NOMO-1 treated with dmso at 0.1 percent for 144 hours (cell line): ENCODE results near the gene CROCC2.

Experiments
- DNase-seq: peaks from one replicate; lab custom pipeline; 2025; ENCODE audit not compliant: unreplicated experiment; lab: John Stamatoyannopoulos, UW

The CROCC2 gene

DNA sequence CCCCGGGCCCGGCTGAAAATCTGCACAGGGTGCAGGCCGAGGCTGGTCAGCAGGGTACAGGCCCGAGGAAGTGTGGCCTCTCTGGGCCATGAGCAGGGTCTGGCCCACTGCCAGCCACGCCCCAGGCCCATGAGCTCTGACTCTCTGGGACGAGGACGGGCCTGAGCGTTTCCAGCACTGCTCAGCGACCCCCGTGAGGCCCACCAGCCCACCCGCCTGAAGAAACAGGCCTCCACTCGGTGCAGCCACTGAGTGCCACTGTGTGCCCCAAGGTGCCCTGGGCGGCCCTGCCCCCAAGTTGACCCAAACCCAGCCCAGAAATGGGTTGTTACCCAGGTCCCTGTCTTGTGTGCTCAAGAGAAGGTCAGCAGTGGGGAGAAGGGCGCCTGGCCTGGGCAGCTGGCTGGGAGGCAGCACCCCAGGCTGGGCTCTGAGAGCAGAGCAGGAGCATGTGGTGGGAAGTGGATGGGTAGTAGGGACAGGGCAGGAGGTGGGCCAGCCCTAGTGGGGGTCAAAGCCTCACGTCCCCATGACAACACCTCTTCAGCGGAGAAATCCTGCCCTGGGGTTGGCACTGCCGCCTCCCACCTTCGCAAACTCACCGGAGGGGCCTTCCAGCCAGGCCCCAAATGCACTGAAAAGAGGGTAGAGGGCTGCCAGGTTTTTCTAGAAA lies 90.2 kb downstream of the CROCC2 start:
- DNase-seq: no peak

DNA sequence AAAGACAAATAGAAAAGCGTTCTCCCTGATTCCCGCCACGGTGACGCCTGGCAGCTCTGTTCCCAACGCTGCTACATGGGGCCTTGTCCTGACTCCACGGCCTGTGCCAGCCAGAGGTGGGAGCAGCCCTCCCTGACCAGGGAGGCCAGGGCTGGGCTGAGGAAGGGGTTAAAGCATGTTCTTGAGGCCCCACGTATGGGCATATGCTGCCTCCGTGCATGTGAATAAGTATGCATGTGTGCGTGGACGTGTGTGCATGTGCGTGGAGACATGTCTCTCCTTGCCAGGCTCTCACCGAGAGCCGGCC lies 90.7 kb downstream of the CROCC2 start:
- DNase-seq: no peak

DNA sequence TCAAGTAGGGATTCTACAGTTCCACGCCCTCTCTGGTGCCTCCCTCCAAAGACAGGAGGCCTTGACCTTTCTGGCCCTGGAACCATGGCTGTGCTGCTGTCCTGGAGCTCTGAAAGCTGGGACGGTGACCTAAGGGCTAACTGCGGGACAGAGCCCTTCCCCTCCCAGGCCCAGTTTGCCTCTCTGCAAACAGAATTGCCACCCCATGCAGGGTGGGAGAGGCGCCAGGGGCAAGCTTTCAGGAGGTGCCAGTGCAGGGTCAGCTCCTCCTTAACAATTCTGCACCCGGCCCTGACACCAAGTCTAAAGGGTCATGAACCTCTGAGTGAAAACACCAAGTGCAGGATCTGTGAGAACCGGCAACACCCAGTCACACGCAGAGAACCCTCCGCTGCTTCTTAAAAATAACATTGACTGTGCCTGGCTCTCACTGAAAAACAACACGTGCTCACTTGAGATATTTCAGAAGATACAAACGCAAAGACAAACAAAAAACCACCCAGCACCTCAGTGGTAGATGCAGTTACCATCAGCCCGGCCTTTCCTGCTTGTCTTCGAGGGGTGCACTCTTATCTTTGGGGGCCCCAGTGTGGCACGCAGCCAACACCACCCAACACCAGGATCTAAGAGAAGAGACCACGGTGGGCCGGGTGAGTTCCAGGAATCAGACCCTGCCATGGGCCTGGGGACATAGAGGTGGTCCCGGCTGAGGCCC lies 91.2 kb downstream of the CROCC2 start:
- no peak for DNase-seq

DNA sequence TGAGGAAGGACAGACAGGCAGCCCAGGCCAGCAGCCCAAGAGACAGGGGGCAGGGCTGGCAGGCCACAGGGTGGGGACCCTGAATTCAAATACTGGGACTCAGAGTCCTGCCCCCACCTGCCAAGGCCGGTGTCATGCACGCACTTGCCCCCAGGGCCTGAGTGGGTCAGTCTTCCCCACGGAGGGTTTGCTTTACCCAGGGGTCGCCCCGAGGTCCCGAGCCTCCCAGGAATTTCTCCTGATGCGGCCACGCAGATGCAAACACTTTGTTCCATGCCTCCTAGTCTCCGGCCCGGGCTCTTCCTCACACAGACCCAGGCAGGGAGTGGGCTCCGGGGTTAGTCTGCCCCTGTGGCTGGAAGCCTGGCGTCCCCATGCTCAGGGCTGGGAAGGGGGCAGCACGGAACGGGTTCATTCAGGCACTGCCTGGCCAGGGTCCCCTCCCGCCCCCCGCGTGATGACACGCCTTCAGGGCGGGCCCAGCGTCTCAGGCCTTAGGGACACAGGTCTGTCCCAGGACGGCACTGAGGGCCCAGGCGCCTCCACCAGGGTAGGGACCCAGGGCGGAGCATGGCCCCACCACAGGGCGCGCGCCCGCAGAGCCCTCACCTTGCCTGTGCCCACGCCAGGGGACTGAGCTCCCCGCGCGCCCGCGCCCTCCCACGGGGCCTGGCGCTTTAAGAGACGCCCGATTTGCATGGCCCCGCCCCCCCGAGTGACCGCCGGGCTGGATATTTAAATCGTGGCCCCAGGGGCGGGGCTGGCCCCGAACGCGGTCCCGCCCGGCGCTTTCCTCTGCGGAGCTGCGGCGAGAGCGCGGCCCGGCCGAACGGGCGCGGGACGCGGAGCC lies 91.9 kb downstream of the CROCC2 start, which contains the start of gene SNED1:
Gene SNED1, plus strand, starts transcription at position 763 of the 850 bp plus-strand sequence. CDS start 220 bp downstream, outside the sequence.
- DNase-seq: peak; percentile 71

DNA sequence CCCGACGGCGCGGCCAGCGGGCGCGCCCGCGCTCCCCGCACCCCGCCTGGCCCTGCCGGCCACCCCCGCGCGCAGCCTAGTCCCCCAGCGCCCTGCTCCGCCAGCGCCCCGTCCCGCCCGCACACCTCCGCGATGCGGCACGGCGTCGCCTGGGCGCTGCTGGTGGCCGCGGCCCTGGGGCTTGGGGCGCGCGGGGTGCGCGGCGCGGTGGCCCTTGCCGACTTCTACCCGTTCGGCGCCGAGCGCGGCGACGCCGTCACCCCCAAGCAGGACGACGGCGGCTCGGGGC lies 92.5 kb downstream of the CROCC2 start:
- no peak for DNase-seq

DNA sequence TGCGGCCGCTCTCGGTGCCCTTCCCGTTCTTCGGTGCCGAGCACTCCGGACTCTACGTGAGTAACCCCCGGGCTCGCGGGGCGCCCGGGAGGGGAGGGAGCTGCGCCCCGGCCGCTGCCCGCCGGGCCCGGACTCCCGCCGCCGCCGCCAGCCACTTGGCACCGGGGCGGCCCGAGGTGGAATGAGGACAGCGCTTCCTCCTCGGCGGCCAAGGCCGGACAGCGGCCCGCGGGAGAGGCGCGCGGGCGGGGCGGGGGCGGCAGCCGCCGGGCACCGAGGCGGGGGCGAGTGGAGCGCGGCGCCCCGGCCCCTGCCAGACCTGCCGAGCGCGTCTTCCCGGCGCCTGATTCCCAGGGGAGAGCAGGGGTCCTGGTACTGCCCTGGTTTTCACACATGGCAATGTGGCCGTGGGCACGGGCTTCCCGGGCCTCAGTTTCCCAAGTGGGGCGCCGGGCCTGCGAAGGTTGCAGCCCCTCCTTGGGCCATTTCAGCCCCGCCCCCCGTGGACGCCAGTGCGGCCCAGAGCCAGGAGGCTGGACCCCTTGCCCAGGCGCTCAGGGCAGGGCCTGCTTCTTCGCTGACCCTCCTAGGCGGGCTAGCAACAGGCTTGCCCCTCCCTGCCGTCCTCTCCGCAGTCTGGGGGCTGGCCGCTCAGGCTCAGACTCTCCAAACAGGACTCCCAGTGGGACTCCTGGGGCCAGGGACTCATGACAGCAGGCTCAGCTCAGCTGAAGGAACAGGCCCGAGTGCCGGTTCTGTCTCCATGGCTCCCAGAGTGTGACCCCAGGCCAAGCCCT lies 93.1 kb downstream of the CROCC2 start:
- no peak for DNase-seq

DNA sequence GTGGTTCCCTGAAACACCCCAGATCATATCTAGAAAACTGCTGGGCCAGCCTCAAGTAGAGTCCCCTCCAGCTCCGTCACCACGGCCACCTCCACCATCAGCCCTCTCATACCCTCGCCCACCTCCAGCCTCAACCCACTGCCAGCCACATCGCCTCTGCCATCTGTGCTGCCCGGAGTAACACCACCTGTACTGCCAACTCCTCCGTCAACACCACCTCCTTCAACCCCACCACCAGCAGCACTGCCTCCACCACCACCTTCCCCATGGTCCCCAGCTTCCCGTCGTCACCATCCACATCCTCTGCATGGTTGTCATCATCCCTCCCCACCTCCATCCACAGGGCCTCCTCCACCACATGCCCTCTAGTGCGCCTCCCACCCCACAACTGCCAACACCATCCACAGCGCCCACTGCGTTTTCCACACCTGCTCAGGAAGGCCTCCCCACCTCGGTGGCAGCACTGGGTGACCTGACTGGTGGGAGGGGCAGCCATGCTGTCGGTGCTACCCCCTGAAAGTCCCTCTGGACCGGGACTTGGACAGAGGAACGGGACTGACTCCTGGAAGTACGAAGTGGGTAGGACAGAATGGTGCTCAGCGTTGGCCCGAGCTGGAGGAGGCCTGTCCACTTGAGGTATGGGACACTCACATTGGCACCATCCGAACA lies 93.9 kb downstream of the CROCC2 start:
- DNase-seq: no peak

DNA sequence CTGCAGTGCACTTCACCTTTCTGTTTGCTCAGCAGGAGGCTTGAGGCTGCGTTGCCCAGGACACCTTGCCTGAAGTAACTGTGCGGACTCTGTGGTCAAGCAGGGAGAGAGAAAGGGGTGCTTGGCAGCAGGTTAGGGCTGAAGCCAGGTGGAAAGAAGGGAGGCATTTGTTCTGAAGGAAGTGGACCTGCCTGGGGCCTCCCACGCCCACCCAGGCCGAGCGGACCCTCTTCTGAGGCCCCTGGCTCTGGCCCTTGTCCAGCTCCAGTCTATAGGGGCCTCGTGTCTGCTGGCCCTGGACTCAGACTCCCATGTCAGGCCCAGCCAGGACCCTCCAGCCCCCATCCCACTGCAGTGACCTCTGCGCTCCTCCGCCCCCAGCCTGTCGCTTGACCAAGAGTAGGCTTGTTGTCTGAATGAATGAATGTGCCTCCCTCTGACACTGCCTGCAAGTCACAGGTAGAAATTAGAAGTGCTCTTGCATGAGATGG lies 94.7 kb downstream of the CROCC2 start:
- no peak for DNase-seq

DNA sequence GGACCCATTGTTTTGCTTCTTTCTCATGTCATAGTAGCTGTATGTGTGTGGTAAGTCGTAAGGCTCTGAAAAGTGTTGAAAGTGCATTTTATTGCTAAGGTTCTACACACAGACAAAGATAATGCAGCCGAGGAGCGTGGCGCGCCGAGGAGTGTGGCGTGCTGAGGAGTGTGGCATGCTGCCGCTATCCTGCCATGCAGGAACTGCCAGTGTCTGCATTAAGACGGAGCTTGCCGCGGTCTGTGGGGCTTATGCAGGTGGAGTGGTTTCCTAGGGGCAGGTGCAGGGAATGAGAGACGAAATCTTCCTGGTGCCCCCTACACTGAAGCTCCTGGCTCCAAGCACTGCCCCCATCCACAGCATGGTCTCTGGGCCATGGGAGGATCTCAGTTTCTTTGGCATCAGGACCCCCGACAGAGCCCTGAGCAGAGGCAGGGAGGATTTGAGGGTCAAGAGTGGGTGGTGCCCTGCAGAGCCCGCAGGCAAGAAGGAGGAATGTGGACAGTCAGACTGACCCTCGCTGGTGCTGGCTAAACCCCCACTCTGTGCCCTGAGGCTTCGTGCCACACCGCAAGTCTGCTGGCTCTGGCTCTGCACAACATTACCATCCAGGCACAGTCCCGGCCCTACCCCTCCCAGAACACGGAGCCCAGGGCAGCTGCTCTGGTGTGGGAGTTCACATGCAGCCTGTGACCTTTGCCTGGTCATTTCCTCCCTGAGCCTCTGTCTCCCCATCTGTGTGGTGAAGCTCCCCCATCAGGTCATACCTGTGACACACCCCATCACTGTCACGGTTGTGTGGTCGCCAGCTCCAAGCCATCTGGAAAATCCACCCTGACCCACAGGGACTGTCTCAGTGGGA lies 95.5 kb downstream of the CROCC2 start:
- no peak for DNase-seq

DNA sequence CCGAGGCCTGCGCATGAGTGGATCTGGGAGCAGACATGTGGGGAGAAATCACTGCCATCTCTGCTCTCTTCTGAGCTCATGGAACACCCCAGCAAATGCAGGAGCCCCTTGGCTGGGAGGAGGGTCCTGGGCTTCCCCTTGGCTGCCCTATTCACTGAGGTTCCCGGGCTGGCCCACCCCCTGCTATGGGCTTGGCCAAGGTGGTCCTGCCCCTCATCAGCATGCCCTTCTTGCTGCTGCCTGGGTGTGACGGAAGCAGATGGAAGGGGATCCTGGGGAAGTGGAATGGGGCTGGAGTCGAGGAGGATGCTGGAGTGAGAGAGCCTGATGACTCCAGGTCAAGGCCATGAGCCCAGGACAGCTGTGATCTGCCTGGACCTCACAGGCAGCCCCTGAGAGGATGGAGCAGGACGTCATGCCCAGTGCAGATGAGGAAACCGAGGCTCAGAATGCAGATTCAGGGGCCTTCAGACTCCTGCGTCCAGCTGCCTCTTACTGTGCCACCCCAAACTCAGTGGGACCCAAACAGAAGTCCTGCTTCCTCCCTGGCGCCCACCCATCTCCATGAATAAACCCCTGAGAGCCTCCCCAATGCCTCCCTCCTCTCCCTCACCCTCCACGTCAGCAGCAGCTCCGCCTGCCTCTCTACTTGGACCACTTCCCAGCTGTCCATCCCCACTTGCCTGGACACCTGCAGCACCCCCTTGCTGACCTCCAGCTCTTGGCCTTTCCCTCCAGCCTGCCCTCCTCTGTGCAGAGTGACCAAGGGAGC lies 96.3 kb downstream of the CROCC2 start:
- DNase-seq: no peak

DNA sequence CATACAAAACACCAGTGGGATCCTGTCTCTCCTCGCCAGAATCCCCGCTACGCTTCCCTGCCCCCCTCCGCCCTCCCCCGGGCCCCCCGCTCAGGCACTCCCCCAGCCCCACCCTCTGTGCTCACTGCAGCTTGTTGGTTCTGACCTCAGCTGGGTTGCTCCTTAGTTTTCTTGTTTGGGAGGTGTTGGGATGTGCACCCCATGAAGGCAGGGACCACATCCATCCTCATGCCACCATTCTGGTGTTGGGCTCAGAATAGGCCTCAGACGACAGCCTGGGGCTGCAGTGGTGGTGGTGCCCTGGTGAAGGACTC lies 96.9 kb downstream of the CROCC2 start:
- no peak for DNase-seq

DNA sequence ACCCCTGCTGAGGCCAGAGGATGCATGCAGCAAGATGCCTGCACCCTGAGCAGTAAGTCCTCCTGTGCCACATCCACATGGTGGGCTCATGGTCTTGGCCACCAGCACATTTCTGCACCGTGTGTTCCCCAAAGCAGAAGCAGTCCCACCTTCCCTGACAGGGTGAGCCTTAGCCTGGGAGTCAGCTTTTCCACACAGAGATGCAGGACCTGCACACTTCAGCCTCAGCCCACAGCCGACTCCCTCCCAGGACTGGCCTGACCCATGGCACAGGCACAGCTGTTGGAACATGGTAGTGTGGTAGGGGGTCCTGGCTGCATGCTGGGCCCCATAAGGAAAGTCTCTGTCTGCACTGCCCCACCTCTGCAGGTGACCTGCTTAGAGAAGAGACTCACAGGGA lies 97.2 kb downstream of the CROCC2 start:
- DNase-seq: no peak

DNA sequence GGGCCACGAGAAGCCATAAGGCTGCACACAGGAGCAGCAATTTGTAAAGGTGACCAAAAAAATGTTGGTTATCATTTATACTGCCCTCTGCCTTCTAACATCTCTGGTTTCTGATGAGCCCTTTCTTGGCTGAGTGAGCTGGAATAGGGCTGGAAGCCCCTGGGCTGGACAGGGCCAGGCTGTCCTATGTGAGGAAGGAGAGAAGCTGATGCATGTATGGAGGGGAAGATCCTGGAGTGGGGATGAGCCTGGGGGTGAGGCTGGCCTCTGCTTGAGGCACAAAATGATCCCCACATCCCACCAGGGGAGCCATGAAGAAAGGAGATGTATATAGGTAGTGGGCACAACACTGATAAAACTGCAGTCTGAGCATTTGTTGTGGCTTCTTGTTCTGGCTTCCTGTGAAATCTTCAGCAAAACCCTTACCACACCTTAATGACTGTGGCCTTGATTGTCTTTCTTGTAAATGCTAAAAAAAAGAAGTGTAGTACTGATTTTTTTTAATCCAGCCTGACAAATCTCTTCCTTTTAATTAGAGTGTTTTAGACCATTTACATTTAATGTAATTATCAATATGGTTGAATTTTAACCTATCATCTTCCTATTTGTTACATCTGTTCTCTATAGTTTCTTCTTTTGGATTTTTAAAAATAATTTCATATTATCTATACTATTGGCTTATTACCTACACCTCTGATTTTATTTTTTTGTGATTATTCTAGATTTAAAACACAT lies 97.9 kb downstream of the CROCC2 start:
- no peak for DNase-seq

DNA sequence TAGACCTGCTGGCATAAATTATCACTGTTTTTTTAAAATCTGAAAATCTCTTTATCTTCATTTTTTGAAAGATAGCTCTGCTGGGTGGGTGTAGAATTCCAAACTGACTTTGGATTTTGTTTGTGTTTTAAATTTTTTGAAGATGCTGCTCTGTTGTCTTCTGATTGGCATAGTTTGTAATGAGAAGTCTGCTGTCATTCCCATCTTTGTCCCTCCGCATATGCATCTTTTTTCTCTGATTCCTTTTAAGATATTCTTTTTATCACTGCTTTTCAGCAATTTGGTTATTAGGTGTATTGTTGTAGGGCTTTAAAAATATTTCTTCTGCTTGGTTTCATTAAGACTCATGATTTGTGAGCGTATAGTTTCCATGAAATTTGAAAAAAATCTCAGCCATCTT lies 99.4 kb downstream of the CROCC2 start:
- no peak for DNase-seq

DNA sequence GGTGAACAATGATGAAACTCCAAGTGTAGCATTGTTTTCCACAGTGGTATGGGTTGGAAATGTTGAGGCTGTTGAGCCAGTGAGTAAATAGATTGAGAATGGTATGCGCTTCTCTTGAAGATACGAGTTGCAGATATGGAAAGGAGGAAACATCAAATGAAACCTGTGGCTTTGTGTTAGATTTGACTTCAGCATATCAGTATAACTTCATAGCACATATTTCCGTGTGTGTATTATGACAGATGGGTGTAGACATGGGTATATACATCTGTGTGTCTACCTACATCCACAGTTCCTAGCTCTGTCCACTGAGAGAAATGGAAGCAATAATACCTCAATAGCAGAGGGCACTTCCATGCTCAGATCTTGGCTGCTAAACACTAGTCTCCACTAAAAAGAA lies 100.3 kb downstream of the CROCC2 start:
- no peak for DNase-seq

DNA sequence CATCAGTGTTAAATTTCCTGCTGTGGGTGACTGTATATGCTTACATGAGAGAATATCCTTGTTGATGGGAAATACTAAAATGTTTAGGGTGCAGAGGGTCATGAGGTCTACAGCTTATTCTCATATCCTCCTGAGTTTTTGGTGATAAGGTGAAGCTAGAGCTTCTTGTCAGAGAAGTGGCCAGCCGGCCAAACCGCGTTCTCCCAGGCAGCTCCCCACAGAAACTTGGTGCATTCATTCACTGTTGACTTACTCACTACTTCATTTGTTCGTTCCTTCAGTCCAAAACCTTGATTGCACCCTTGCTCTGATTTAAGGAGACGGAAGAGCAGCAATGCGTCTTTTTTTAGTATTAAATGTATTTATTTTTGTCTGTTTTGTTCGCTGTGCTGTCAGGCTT lies 101.0 kb downstream of the CROCC2 start:
- no peak for DNase-seq

DNA sequence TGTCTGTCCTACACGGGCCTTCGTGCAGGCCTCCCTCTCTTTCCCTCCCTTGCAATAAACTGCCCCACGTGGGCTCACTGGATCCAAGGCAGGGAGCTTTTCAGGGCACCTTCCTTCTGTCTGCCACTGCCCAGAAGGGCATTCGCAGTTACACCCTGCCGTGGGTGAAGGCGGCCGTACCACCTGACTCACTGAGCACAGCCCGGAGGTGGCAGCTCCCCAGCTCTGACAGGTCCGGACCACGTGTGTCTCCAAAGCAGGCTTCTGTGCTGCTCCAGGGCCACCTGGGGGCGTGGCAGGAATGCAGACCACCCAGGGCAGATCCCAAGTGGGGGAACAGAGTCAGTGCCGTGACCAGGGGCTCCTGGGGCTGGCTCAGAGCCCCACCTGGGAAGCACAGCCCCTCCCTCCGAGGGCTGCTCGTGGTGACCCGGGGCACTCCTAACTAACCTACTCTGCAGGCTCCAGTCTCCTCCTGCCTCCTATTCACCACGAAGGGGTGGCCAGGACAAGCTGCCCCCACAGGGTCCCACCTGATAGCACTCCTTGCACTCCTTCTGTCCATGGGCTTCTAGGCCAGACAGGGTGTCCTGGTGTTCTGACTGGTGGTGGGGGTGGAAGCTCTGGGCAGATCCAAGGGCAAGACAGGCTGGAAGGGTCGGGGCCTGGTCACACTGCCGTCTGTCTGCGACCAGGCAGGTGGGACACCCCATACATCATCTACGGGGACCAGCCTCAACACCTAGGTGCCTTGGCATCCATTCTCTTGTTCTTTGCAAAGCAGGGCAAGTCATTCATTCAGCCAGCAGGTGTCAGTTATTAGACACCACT lies 102.0 kb downstream of the CROCC2 start:
- DNase-seq: no peak

DNA sequence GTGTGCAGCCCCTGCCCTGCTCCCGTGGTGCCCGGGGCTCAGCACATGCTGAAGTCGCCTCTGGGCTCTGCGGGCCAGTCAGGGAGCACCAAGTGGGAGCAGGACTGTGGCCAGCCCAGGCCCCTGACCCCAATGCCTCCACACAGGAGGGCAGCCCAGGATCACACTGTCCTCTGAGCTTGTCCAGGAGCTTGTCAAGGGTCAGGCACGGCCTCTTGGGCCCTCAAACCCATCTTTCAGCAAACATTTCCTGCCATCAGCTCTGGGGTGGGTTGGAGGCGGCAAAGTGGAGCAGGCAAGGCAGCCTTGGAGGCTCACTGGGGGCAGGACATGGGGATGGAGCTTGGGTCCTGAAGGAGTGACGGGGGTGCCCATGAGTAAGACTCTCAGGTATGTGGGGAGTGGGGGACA lies 102.6 kb downstream of the CROCC2 start:
- DNase-seq: no peak
